OCI-LY7 (cell line): ENCODE measurements around the gene HS2ST1. TPM values are rescaled to one million over a fixed set of nuclear protein-coding genes. Genes with fewer than 3 reads are reported as not detected.

Experiments used
- BruUV-seq: library from RNA; stranded (reverse); fragments of 400-500 nt; replicated peaks from 2 replicates; lab custom pipeline; 2021; lab: Mats Ljungman, UMichigan
- CTCF ChIA-PET: fragments of 300-600 bp; sonication (Branson Sonifier 250); formaldehyde crosslinking; loops from one replicate; lab custom pipeline; 2022; ENCODE audit warnings: antibody characterized with exemption; ENCODE audit not compliant: unreplicated experiment; lab: Charles Lee
- POLR2A ChIA-PET: fragments of 300-600 bp; sonication (Branson Sonifier 250); formaldehyde crosslinking; loops from one replicate; lab custom pipeline; 2022; ENCODE audit warnings: antibody characterized with exemption; lab: Charles Lee
- DNase-seq: peaks from one replicate; pipeline ENCODE4 v3.0.0-alpha.2; 2015; ENCODE audit warnings: low spot score
- H2AFZ ChIP-seq: fragments of 200-600 bp; sonication (generic), shearing (Covaris generic); 2 replicates; pipeline ENCODE4 v1.6.1; 2014; ENCODE audit warnings: mild to moderate bottlenecking, antibody characterized with exemption, low read length, moderate library complexity
- H3K27ac ChIP-seq: fragments of 200-600 bp; sonication (generic); 2 replicates; pipeline ENCODE4 v1.5.1; 2014; ENCODE audit warnings: mixed run types, low read depth, mild to moderate bottlenecking, moderate library complexity, low read length, inconsistent platforms; ENCODE audit not compliant: poor library complexity, severe bottlenecking
- H3K36me3 ChIP-seq: fragments of 200-600 bp; sonication (generic); 2 replicates; pipeline ENCODE4 v1.6.1; 2014; ENCODE audit warnings: mild to moderate bottlenecking, antibody characterized with exemption, low read length, moderate library complexity, mixed read lengths; ENCODE audit not compliant: insufficient read depth
- H3K4me1 ChIP-seq: fragments of 200-600 bp; sonication (generic); 2 replicates; pipeline ENCODE4 v1.5.1; 2014; ENCODE audit warnings: mild to moderate bottlenecking, low read length; ENCODE audit not compliant: insufficient read depth, poor library complexity, severe bottlenecking
- H3K4me2 ChIP-seq: fragments of 200-600 bp; sonication (generic); 2 replicates; pipeline ENCODE4 v1.6.1; 2014; ENCODE audit warnings: mild to moderate bottlenecking, low read length
- H3K4me3 ChIP-seq: fragments of 200-600 bp; sonication (generic); 2 replicates; pipeline ENCODE4 v1.5.1; 2014; ENCODE audit warnings: mild to moderate bottlenecking, low read depth, low read length; ENCODE audit not compliant: poor library complexity, severe bottlenecking
- H3K79me2 ChIP-seq: fragments of 200-600 bp; sonication (generic); 2 replicates; pipeline ENCODE4 v1.6.1; 2016; ENCODE audit warnings: low read depth, mild to moderate bottlenecking, low read length, moderate library complexity, mixed read lengths; ENCODE audit not compliant: insufficient read depth
- H3K9me2 ChIP-seq: fragments of 200-600 bp; sonication (generic); 2 replicates; pipeline ENCODE4 v1.6.1; 2016; ENCODE audit warnings: mild to moderate bottlenecking, low read length, mixed read lengths; ENCODE audit not compliant: insufficient read depth
- H3K9me3 ChIP-seq: fragments of 200-600 bp; sonication (generic); 2 replicates; pipeline ENCODE4 v1.6.1; 2014; ENCODE audit warnings: mild to moderate bottlenecking, mixed run types, low read length, mixed read lengths
- H4K20me1 ChIP-seq: fragments of 200-600 bp; sonication (generic); 2 replicates; pipeline ENCODE4 v1.6.1; 2014; ENCODE audit warnings: mild to moderate bottlenecking, antibody characterized with exemption, low read length, moderate library complexity, mixed read lengths; ENCODE audit not compliant: insufficient read depth
- CTCF ChIP-seq: fragments of 200-600 bp; sonication (generic); conservative IDR thresholded peaks from 2 replicates; pipeline ENCODE4 v1.5.1; 2014; ENCODE audit warnings: mild to moderate bottlenecking, antibody characterized with exemption, low read length, moderate library complexity, mixed read lengths
- EZH2phosphoT487 ChIP-seq: fragments of 200-600 bp; sonication (generic); IDR thresholded peaks from 2 replicates; pipeline ENCODE4 v1.6.1; 2018; ENCODE audit warnings: low read depth, borderline replicate concordance, mild to moderate bottlenecking, mixed run types, antibody characterized with exemption, low read length, moderate library complexity, mixed read lengths
- intact Hi-C: fragments of 100-400 bp; cut with micrococcal nuclease; formaldehyde crosslinking; loops from one replicate; pipeline ENCODE4 v1.10.0; 2022; ENCODE audit not compliant: unreplicated experiment
- total RNA-seq, 2 experiments: library from RNA; depleted of rRNA in 1 of 2; stranded (reverse); fragments of >200 nt in 1 of 2; shearing (Covaris generic) in 1 of 2; gene quantifications; 2 replicates each; pipeline ENCODE4 v1.2.3, GENCODE V29; 2014 to 2022

Gene HS2ST1
- total RNA-seq, 2 experiments from 2014 or later: 20.9 to 63.7 TPM

- no peaks in the 10 kb centered on the region for H3K9me2 ChIP-seq
- TF ChIP-seq CTCF (no peak), EZH2phosphoT487 (no peak)
Observed at GRCh38 chr1:87086120-87086519, 171.7 kb downstream of the HS2ST1 start.

GRCh38 chr1:87089070-87089736, 174.8 kb downstream of the HS2ST1 start:
- CTCF ChIA-PET: no interaction called here
- peaks cover 56% of the 10 kb centered on the region for H3K36me3 ChIP-seq

More at GRCh38 chr1:87086120-87086519, 171.7 kb downstream of the HS2ST1 start:
- no peak for DNase-seq
- ChIA-PET CTCF (no interaction called here), POLR2A (interaction anchor here (0.5 to 1.6 kb wide), 6 partner anchors 10 to 261 kb away, joined by 3 to 14 read pairs (median 3); no protein-coding TSS in a partner anchor)
- H3K36me3 ChIP-seq: peaks cover 56% of the 10 kb centered on the region
- peaks cover 49% of the 10 kb centered on the region for H3K4me1 ChIP-seq
- H3K4me3 ChIP-seq: no peak overlapping the region
- no TSS peak for BruUV-seq
- no peaks in the 10 kb centered on the region for H4K20me1 ChIP-seq
- peaks cover 54% of the 10 kb centered on the region; the same call in 1 of the 2 replicates for H3K79me2 ChIP-seq
- H3K27ac ChIP-seq: no peak overlapping the region
- no peak overlapping the region for H3K4me2 ChIP-seq
- intact Hi-C loops: loop anchor here (2.0 kb wide), 1 partner anchor 249 kb away; no protein-coding TSS in a partner anchor
- H3K9me3 ChIP-seq: no peaks in the 10 kb centered on the region
- no peak overlapping the region for H2AFZ ChIP-seq

GRCh38 chr1:87089823-87090222, 175.4 kb downstream of the HS2ST1 start:
- Histone ChIP-seq H3K4me3 (no peak overlapping the region), H3K79me2 (peaks cover 29% of the 10 kb centered on the region; the same call in 1 of the 2 replicates), H4K20me1 (no peaks in the 10 kb centered on the region), H2AFZ (no peak overlapping the region), H3K9me2 (no peaks in the 10 kb centered on the region), H3K4me2 (no peak overlapping the region), H3K27ac (no peak overlapping the region), H3K4me1 (peaks cover 28% of the 10 kb centered on the region), H3K9me3 (no peaks in the 10 kb centered on the region), H3K36me3 (peaks cover 58% of the 10 kb centered on the region)
- BruUV-seq: no TSS peak
- CTCF ChIA-PET: no interaction called here
- POLR2A ChIA-PET: interaction anchor here (0.5 to 1.0 kb wide), 2 partner anchors 264 to 303 kb away, joined by 3 read pairs; no protein-coding TSS in a partner anchor
- no peak for DNase-seq
- intact Hi-C loops: no loop called here
- no peak for TF ChIP-seq EZH2phosphoT487
- TF ChIP-seq CTCF: no peak

More at GRCh38 chr1:87089070-87089736, 174.8 kb downstream of the HS2ST1 start:
- intact Hi-C loops: no loop called here
- H3K27ac ChIP-seq: no peak overlapping the region
- no peak for TF ChIP-seq EZH2phosphoT487
- peaks cover 34% of the 10 kb centered on the region; the same call in 1 of the 2 replicates for H3K79me2 ChIP-seq
- no peak for DNase-seq
- H3K4me1 ChIP-seq: peaks cover 33% of the 10 kb centered on the region
- no peak overlapping the region for H3K4me3 ChIP-seq
- BruUV-seq: no TSS peak
- H3K9me2 ChIP-seq: no peaks in the 10 kb centered on the region
- POLR2A ChIA-PET: interaction anchor here (0.5 kb wide), 1 partner anchor 302 kb away, joined by 3 read pairs; no protein-coding TSS in a partner anchor
- H4K20me1 ChIP-seq: no peaks in the 10 kb centered on the region
- no peak overlapping the region for H2AFZ ChIP-seq
- no peaks in the 10 kb centered on the region for H3K9me3 ChIP-seq
- H3K4me2 ChIP-seq: no peak overlapping the region
